Measurements from ENCODE around the gene PLXNA2.

GRCh38 chr1:208052135-208052534 lies 192.0 kb downstream of the PLXNA2 start:
- TF ChIP-seq CTCF (IDR thresholded peaks at IDR 0.05; ENCODE audit: low read depth, low read length): no peak
- no peak for TF ChIP-seq EZH2phosphoT487 (IDR thresholded peaks at IDR 0.05; ENCODE audit: low read depth)
